Smooth muscle cell (in vitro differentiated cells): Measurements from ENCODE around the gene TCP11L2. TPM values are rescaled to one million over a fixed set of nuclear protein-coding genes. Genes with fewer than 3 reads are reported as not detected.

Source experiments
- DNase-seq: peaks from one replicate; lab custom pipeline; 2025; ENCODE audit not compliant: unreplicated experiment; lab: John Stamatoyannopoulos, UW
- H2AFZ ChIP-seq: fragments of 200-600 bp; sonication (generic); 2 replicates; pipeline ENCODE4 v1.6.0; 2016; ENCODE audit warnings: antibody characterized with exemption, low read depth, mild to moderate bottlenecking
- H3F3A ChIP-seq: fragments of 200-600 bp; sonication (generic); 2 replicates; pipeline ENCODE4 v1.6.0; 2017; ENCODE audit warnings: antibody characterized with exemption, low read depth
- H3K27ac ChIP-seq: fragments of 200-600 bp; sonication (generic); 2 replicates; pipeline ENCODE4 v1.5.1; 2016; ENCODE audit warnings: low read depth, mild to moderate bottlenecking
- H3K27me3 ChIP-seq: fragments of 200-600 bp; sonication (generic); 2 replicates; pipeline ENCODE4 v1.6.1; 2016; ENCODE audit warnings: low read depth, mild to moderate bottlenecking
- H3K36me3 ChIP-seq: fragments of 200-600 bp; sonication (generic); 2 replicates; pipeline ENCODE4 v1.5.1; 2016; ENCODE audit warnings: low read depth
- H3K4me1 ChIP-seq: fragments of 200-600 bp; sonication (generic); 2 replicates; pipeline ENCODE4 v1.5.1; 2016; ENCODE audit warnings: low read depth
- H3K4me2 ChIP-seq: fragments of 200-600 bp; sonication (generic); 2 replicates; pipeline ENCODE4 v1.6.0; 2016; ENCODE audit warnings: mild to moderate bottlenecking
- H3K4me3 ChIP-seq: fragments of 200-600 bp; sonication (generic); 2 replicates; pipeline ENCODE4 v1.5.1; 2016; ENCODE audit warnings: mild to moderate bottlenecking
- H3K79me2 ChIP-seq: fragments of 200-600 bp; sonication (generic); 2 replicates; pipeline ENCODE4 v1.6.0; 2016; ENCODE audit warnings: low read depth, mild to moderate bottlenecking
- H3K9ac ChIP-seq: fragments of 200-600 bp; sonication (generic); 2 replicates; pipeline ENCODE4 v1.6.0; 2016; ENCODE audit warnings: low read depth
- H3K9me3 ChIP-seq: fragments of 200-600 bp; sonication (generic); replicated peaks from 2 replicates; pipeline ENCODE4 v1.5.1; 2016; ENCODE audit warnings: low read depth
- H4K20me1 ChIP-seq: fragments of 200-600 bp; sonication (generic); 2 replicates; pipeline ENCODE4 v1.6.0; 2016; ENCODE audit warnings: low read depth
- CTCF ChIP-seq: fragments of 200-600 bp; sonication (generic); IDR thresholded peaks from 2 replicates; pipeline ENCODE4 v1.5.1; 2017; ENCODE audit warnings: borderline replicate concordance, mild to moderate bottlenecking, antibody characterized with exemption; ENCODE audit not compliant: insufficient read depth, poor library complexity, severe bottlenecking
- WGBS: methylation state at CpG from one replicate; pipeline ENCODE4 v1.1.7; 2016; ENCODE audit warnings: low lambda C conversion rate; 5-methylcytosine and 5-hydroxymethylcytosine counted together
- polyA plus RNA-seq: library from polyadenylated mRNA; unstranded; fragments of >200 nt; fragmentation: Nextera tagmentation; extraction: Ambion mirVana; gene quantifications from 2 replicates; pipeline ENCODE4 v1.2.1, GENCODE V29; 2016
- total RNA-seq: library from RNA; depleted of rRNA; stranded (reverse); fragments of >200 nt; gene quantifications from 2 replicates; pipeline ENCODE4 v1.2.3, GENCODE V29; 2014

Gene TCP11L2
- total and polyA plus RNA-seq, 2 experiments from 2014 or later = 2.4 to 15.1 TPM

GRCh38 chr12:106288101-106288493 is 14.4 kb upstream of the TCP11L2 start:
- Histone ChIP-seq H4K20me1 (no peaks in the 10 kb centered on the region), H3K4me2 (no peak overlapping the region), H3K36me3 (no peaks in the 10 kb centered on the region), H2AFZ (no peak overlapping the region), H3K27me3 (no peaks in the 10 kb centered on the region), H3K4me1 (no peaks in the 10 kb centered on the region), H3K9ac (no peak overlapping the region), H3K27ac (peak overlapping the region; percentile 91), H3K79me2 (no peaks in the 10 kb centered on the region), H3F3A (peaks cover 6% of the 10 kb centered on the region), H3K4me3 (no peak overlapping the region), H3K9me3 (no peaks in the 10 kb centered on the region)
- TF ChIP-seq CTCF = no peak
- no peak for DNase-seq
- 81% methylated on average over 1 of the region's 1 CpG for WGBS

- H3K79me2 ChIP-seq = no peaks in the 10 kb centered on the region
- no peaks in the 10 kb centered on the region for H3K9me3 ChIP-seq
- no peaks in the 10 kb centered on the region for H3K4me1 ChIP-seq
- H3K27me3 ChIP-seq = no peaks in the 10 kb centered on the region
- H2AFZ ChIP-seq = peak overlapping the region; percentile 35
- H3K4me2 ChIP-seq = peak overlapping the region; percentile 50
- H3K9ac ChIP-seq = peak overlapping the region; percentile 77
- DNase-seq = no peak
- 19% methylated on average over 9 of the region's 9 CpGs for WGBS
- H4K20me1 ChIP-seq = no peaks in the 10 kb centered on the region
- no peak for TF ChIP-seq CTCF
- H3F3A ChIP-seq = peaks cover 6% of the 10 kb centered on the region
- H3K36me3 ChIP-seq = no peaks in the 10 kb centered on the region
- H3K27ac ChIP-seq = peak overlapping the region; percentile 91
- no peak overlapping the region for H3K4me3 ChIP-seq
Observed at GRCh38 chr12:106288494-106289195, 13.9 kb upstream of the TCP11L2 start.

- Histone ChIP-seq H3K4me1 (no peaks in the 10 kb centered on the region), H3K9me3 (no peaks in the 10 kb centered on the region), H3K36me3 (no peaks in the 10 kb centered on the region), H3K9ac (peak overlapping the region; percentile 77), H3K27ac (peak overlapping the region; percentile 91), H3K79me2 (no peaks in the 10 kb centered on the region), H3K4me2 (peak overlapping the region; percentile 50), H3K27me3 (no peaks in the 10 kb centered on the region), H2AFZ (peak overlapping the region; percentile 35), H4K20me1 (no peaks in the 10 kb centered on the region), H3K4me3 (no peak overlapping the region), H3F3A (peaks cover 6% of the 10 kb centered on the region)
- DNase-seq = no peak
- 11% methylated on average over 1 of the region's 1 CpG for WGBS
- no peak for TF ChIP-seq CTCF
Observed at GRCh38 chr12:106289196-106289681, 13.3 kb upstream of the TCP11L2 start.

GRCh38 chr12:106290666-106291065 is 11.9 kb upstream of the TCP11L2 start:
- WGBS = 100% methylated on average over 2 of the region's 2 CpGs
- no peak for TF ChIP-seq CTCF
- DNase-seq = no peak

More at GRCh38 chr12:106290666-106291065, 11.9 kb upstream of the TCP11L2 start:
- Histone ChIP-seq H2AFZ (no peak overlapping the region), H3K9me3 (no peaks in the 10 kb centered on the region), H3K79me2 (no peaks in the 10 kb centered on the region), H3K36me3 (no peaks in the 10 kb centered on the region), H3K4me3 (no peak overlapping the region), H3F3A (peaks cover 6% of the 10 kb centered on the region), H3K27me3 (no peaks in the 10 kb centered on the region), H3K4me1 (no peaks in the 10 kb centered on the region), H3K4me2 (no peak overlapping the region), H4K20me1 (no peaks in the 10 kb centered on the region), H3K9ac (no peak overlapping the region), H3K27ac (no peak overlapping the region)
